ENCODE results near the gene AKAP13.
"Not testable (repeated sequence)": the region's sequence is repeated elsewhere in the genome, so short reads cannot be mapped to it uniquely, and the experiment has no call there.

DNA sequence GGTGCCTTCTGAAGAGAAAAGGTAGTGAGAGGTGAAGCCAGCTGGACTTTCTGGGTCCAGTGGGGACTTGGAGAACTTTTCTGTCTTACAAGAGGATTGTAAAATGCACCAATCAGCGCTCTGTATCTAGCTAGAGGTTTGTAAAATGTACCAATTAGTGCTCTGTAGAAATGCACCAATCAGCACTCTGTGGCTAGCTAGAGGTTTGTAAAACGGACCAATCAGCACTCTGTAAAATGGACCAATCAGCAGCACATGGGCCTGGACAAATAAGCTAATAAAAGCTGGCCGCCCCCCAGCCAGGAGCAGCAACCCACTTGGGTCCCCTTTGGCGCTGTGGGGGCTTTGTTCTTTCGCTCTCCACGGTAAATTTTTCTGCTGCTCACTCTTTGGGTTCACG is 416.0 kb downstream of the AKAP13 start:
- TF ChIP-seq, protein P1, sequence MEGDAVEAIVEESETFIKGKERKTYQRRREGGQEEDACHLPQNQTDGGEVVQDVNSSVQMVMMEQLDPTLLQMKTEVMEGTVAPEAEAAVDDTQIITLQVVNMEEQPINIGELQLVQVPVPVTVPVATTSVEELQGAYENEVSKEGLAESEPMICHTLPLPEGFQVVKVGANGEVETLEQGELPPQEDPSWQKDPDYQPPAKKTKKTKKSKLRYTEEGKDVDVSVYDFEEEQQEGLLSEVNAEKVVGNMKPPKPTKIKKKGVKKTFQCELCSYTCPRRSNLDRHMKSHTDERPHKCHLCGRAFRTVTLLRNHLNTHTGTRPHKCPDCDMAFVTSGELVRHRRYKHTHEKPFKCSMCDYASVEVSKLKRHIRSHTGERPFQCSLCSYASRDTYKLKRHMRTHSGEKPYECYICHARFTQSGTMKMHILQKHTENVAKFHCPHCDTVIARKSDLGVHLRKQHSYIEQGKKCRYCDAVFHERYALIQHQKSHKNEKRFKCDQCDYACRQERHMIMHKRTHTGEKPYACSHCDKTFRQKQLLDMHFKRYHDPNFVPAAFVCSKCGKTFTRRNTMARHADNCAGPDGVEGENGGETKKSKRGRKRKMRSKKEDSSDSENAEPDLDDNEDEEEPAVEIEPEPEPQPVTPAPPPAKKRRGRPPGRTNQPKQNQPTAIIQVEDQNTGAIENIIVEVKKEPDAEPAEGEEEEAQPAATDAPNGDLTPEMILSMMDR (IDR thresholded peaks at IDR 0.05) = not testable (repeated sequence)
- not testable (repeated sequence) for TF ChIP-seq POLR2A (IDR thresholded peaks at IDR 0.05)

Measured in esophagus squamous epithelium (tissue), 4 donors.